Measurements from ENCODE around the gene GABRA1. TPM values are rescaled to one million over a fixed set of nuclear protein-coding genes. Genes with fewer than 3 reads are reported as not detected.

Gene GABRA1
- total RNA-seq (2021): not detected in 2 replicates
- long read RNA-seq, full-length matches to known transcripts: 1 of 1 reads
- long read RNA-seq, partial matches to known transcripts: 0 of 1 reads
- long read RNA-seq, other reads (novel, unspliced or antisense): 0 of 1 reads

- WGBS (ENCODE audit: extremely low coverage, insufficient read length, low lambda C conversion rate): no CpG with 5 or more reads among the region's 16 CpGs
- peak within 1 kb of the TSS; percentile 84 for H3K4me2 ChIP-seq (ENCODE audit: insufficient read depth, insufficient read length, low read length)
These were observed at the start of gene GABRA1 for GRCh38 chr5:161847941-161848391. TSS of gene GABRA1 (plus strand) at chr5:161848120. CDS start at chr5:161850811, 2,691 bp downstream.

More at GRCh38 chr5:161847941-161848391, at the start of gene GABRA1:
- no peak within 1 kb of the TSS for H3K27ac ChIP-seq (ENCODE audit: insufficient read length, low read depth, low read length)
- no peak within 1 kb of the TSS for H3T11ph ChIP-seq (ENCODE audit: low read length)
- no peak within 1 kb of the TSS for H3K4ac ChIP-seq (ENCODE audit: low read depth, low read length)
- H4K5ac ChIP-seq (ENCODE audit: insufficient read length, low read depth, low read length): no peak within 1 kb of the TSS
- H3K23me2 ChIP-seq (ENCODE audit: insufficient read length, low read depth, low read length, poor library complexity, severe bottlenecking): peaks cover 21% of the 10 kb centered on the region
- peak within 1 kb of the TSS; percentile 77 for H2AFZ ChIP-seq (ENCODE audit: low read length)
- H2BK12ac ChIP-seq (ENCODE audit: insufficient read length, low read depth, low read length): no peak within 1 kb of the TSS
- no peak within 1 kb of the TSS for H4K91ac ChIP-seq (ENCODE audit: insufficient read length, low read depth, low read length)
- H2BK5ac ChIP-seq (ENCODE audit: insufficient read length, low read length): no peak within 1 kb of the TSS
- Mint-ChIP-seq H3K27ac (no peak within 1 kb of the TSS; a peak in 2 of 7 replicates), H3K9me3 (no peaks in the 10 kb centered on the region), H3K4me3 (peak within 1 kb of the TSS; percentile 69 to 86), H3K27me3 (ENCODE audit: low read depth) (peaks cover 43% of the 10 kb centered on the region), H3K36me3 (ENCODE audit: insufficient read depth in 1 of 3, low read depth in 3 of 3) (no peaks in the 10 kb centered on the region), H3K4me1 (peaks cover 35 to 38% of the 10 kb centered on the region in 2 experiments)
- H2BK15ac ChIP-seq (ENCODE audit: low read depth, low read length): no peak within 1 kb of the TSS
- H3K18ac ChIP-seq (ENCODE audit: insufficient read length, low read depth, low read length): no peak within 1 kb of the TSS
- H3K79me1 ChIP-seq (ENCODE audit: insufficient read depth, low read depth, low read length, poor library complexity, severe bottlenecking): no peaks in the 10 kb centered on the region
- H3K9me3 ChIP-seq (ENCODE audit: control insufficient read depth, low read depth, low read length): no peaks in the 10 kb centered on the region
- no peaks in the 10 kb centered on the region; the same call in 1 of the 2 replicates for H3K27me3 ChIP-seq (ENCODE audit: insufficient read depth, low read length)
- no peaks in the 10 kb centered on the region for H3K79me2 ChIP-seq (ENCODE audit: insufficient read depth, low read length)
- no peak within 1 kb of the TSS for H2AK5ac ChIP-seq (ENCODE audit: insufficient read length, low read length)
- no peak for TF ChIP-seq CTCF (conservative IDR thresholded peaks at IDR 0.05)
- H3K9ac ChIP-seq (ENCODE audit: extremely low read depth, insufficient read length, low read length): peak within 1 kb of the TSS; percentile 30
- H2BK120ac ChIP-seq (ENCODE audit: low read depth, low read length, poor library complexity, severe bottlenecking): no peak within 1 kb of the TSS
- H3K56ac ChIP-seq (ENCODE audit: insufficient read length, low read depth, low read length): no peak within 1 kb of the TSS
- no peak within 1 kb of the TSS for H2BK20ac ChIP-seq (ENCODE audit: low read depth, low read length, poor library complexity, severe bottlenecking)
- H4K20me1 ChIP-seq (ENCODE audit: control insufficient read depth, insufficient read depth, insufficient read length): no peaks in the 10 kb centered on the region
- no peak within 1 kb of the TSS for H3K23ac ChIP-seq (ENCODE audit: insufficient read length, low read depth, low read length)
- no peak within 1 kb of the TSS for H3K14ac ChIP-seq (ENCODE audit: insufficient read depth, low read length)
- peak; percentile 62 for DNase-seq
- no peak within 1 kb of the TSS for H4K8ac ChIP-seq (replicated peaks; ENCODE audit: insufficient read length, low read depth, low read length)
- no peaks in the 10 kb centered on the region; the same call in 1 of the 2 replicates for H3K4me1 ChIP-seq (ENCODE audit: insufficient read depth, low read length)
